Measurements from ENCODE around the gene ADH5. TPM values are rescaled to one million over a fixed set of nuclear protein-coding genes. Genes with fewer than 3 reads are reported as not detected.
"Not testable (repeated sequence)": the region's sequence is repeated elsewhere in the genome, so short reads cannot be mapped to it uniquely, and the experiment has no call there.

ADH5 gene
- total and polyA plus RNA-seq, 4 experiments from 2014 or later = 75.6 to 171 (median 111) TPM

DNA sequence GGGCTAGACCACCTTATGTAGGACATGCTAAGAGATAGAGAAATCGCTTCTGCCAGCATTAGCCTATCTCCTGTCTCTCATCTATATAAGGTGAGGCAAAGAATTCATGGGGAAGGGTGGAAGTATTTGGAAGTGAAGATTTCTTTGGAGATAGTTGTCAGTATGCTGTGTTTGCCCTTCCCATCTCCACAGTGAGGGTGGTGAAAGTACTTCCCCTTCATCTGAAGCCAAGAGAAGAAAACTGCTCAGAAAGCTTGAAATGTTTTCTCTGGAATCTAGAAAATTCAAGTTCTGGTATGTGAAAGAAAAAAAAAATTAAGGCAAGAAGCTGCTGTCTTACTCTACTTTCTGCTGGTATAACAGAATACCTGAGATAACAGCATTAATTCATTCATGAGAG lies 12.3 kb upstream of the ADH5 start:
- intact Hi-C loops (cut with micrococcal nuclease) = no loop called here
- H3K4me3 Mint-ChIP-seq = no peak overlapping the region
- CTCF ChIA-PET (ENCODE audit: partially characterized antibody) = interaction anchor here (1.3 to 1.4 kb wide), 2 partner anchors 10 to 45 kb away, joined by 3 to 4 read pairs; no protein-coding TSS in a partner anchor
- no peaks in the 10 kb centered on the region for H3K36me3 ChIP-seq (ENCODE audit: insufficient read depth, low read length)
- H3K36me3 Mint-ChIP-seq = peaks cover 0 to 7% of the 10 kb centered on the region in 2 donors
- no peak overlapping the region for H3K27ac Mint-ChIP-seq
- no peak for DNase-seq
- H3K27me3 Mint-ChIP-seq = peaks cover 1 to 3% of the 10 kb centered on the region in 2 donors
- H3K4me1 ChIP-seq (ENCODE audit: insufficient read depth, low read length) = no peaks in the 10 kb centered on the region
- peaks cover 0 to 4% (median 0%) of the 10 kb centered on the region in 8 donors for H3K9me3 Mint-ChIP-seq
- peaks cover 0 to 4% (median 3%) of the 10 kb centered on the region in 4 donors for H3K4me1 Mint-ChIP-seq
- no peak overlapping the region for H3K27ac ChIP-seq (ENCODE audit: low read depth, low read length)
- H3K4me3 ChIP-seq (ENCODE audit: low read length in 2 of 2) = no peak overlapping the region
- POLR2A ChIA-PET (ENCODE audit: partially characterized antibody) = interaction anchor here (1.1 kb wide), 1 partner anchor 10 kb away, joined by 3 read pairs; no protein-coding TSS in a partner anchor
- H3K27me3 ChIP-seq (ENCODE audit: insufficient read depth, low read length) = no peaks in the 10 kb centered on the region
- H3K9me3 ChIP-seq (ENCODE audit: control insufficient read depth in 1 of 2, low read length in 2 of 2) = no peaks in the 10 kb centered on the region

DNA sequence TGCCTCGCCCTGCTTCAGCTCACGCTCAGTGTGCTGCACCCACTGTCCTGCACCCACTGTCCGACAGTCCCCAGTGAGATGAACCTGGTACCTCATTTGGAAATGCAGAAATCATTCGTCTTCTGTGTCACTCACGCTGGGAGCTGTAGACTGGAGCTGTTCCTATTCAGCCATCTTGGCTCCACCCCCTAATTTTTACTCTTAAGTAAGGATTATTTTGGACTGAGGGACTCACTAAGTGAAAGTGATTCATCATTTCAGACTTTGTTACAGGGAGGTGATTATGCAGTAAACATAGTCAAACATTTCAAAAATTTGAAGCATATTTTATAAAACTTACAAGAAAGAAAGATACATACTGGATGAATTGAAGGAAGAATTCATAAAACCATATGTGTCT lies 11.2 kb upstream of the ADH5 start:
- H3K36me3 ChIP-seq (ENCODE audit: insufficient read depth, low read length); H3K9me3 ChIP-seq (ENCODE audit: control insufficient read depth in 1 of 2, low read length in 2 of 2); H3K4me3 Mint-ChIP-seq; H3K27ac ChIP-seq (ENCODE audit: low read depth, low read length); H3K9me3 Mint-ChIP-seq; DNase-seq; H3K27me3 Mint-ChIP-seq; H3K4me3 ChIP-seq (ENCODE audit: low read length in 2 of 2); H3K27me3 ChIP-seq (ENCODE audit: insufficient read depth, low read length); H3K36me3 Mint-ChIP-seq; intact Hi-C loops (cut with micrococcal nuclease); H3K4me1 ChIP-seq (ENCODE audit: insufficient read depth, low read length); H3K4me1 Mint-ChIP-seq: not testable (repeated sequence)
- ChIA-PET CTCF (ENCODE audit: partially characterized antibody) (interaction anchor here (1.3 to 1.4 kb wide), 2 partner anchors 9 to 44 kb away, joined by 3 to 4 read pairs; no protein-coding TSS in a partner anchor), POLR2A (ENCODE audit: partially characterized antibody) (interaction anchor here (1.1 kb wide), 1 partner anchor 9 kb away, joined by 3 read pairs; no protein-coding TSS in a partner anchor)
- H3K27ac Mint-ChIP-seq = peak overlapping the region in 1 of 7 donors; percentile 52

DNA sequence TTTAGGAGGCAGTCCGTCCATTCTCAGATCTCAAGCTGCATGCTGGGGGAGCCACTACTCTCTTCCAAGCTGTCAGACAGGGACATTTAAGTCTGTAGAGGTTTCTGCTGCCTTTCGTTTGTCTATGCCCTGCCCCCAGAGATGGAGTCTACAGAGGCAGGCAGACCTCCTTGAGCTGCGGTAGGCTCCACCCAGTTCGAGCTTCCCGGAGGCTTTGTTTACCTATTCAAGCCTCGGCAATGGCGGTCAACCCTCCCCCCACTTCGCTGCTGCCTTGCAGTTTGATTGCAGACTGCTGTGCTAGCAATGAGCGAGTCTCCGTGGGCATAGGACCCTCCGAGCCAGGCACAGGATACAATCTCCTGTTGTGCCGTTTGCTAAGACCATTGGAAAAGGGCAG lies 10.7 kb upstream of the ADH5 start:
- peaks cover 1 to 3% of the 10 kb centered on the region in 2 donors for H3K27me3 Mint-ChIP-seq
- H3K36me3 ChIP-seq (ENCODE audit: insufficient read depth, low read length) = no peaks in the 10 kb centered on the region
- H3K4me1 Mint-ChIP-seq = peaks cover 0 to 4% (median 3%) of the 10 kb centered on the region in 4 donors
- H3K27ac Mint-ChIP-seq = no peak overlapping the region
- H3K9me3 Mint-ChIP-seq = peaks cover 0 to 4% (median 0%) of the 10 kb centered on the region in 8 donors
- H3K9me3 ChIP-seq (ENCODE audit: control insufficient read depth in 1 of 2, low read length in 2 of 2) = no peaks in the 10 kb centered on the region
- intact Hi-C loops (cut with micrococcal nuclease) = no loop called here
- H3K36me3 Mint-ChIP-seq = peaks cover 0 to 7% of the 10 kb centered on the region in 2 donors
- ChIA-PET POLR2A (ENCODE audit: partially characterized antibody) (no interaction called here), CTCF (ENCODE audit: partially characterized antibody) (interaction anchor here (1.4 kb wide), 1 partner anchor 8 kb away, joined by 3 read pairs; no protein-coding TSS in a partner anchor)
- no peak for DNase-seq
- H3K27ac ChIP-seq (ENCODE audit: low read depth, low read length) = no peak overlapping the region
- H3K4me3 ChIP-seq (ENCODE audit: low read length in 2 of 2) = no peak overlapping the region
- H3K4me1 ChIP-seq (ENCODE audit: insufficient read depth, low read length) = no peaks in the 10 kb centered on the region
- H3K27me3 ChIP-seq (ENCODE audit: insufficient read depth, low read length) = no peaks in the 10 kb centered on the region
- H3K4me3 Mint-ChIP-seq = no peak overlapping the region

DNA sequence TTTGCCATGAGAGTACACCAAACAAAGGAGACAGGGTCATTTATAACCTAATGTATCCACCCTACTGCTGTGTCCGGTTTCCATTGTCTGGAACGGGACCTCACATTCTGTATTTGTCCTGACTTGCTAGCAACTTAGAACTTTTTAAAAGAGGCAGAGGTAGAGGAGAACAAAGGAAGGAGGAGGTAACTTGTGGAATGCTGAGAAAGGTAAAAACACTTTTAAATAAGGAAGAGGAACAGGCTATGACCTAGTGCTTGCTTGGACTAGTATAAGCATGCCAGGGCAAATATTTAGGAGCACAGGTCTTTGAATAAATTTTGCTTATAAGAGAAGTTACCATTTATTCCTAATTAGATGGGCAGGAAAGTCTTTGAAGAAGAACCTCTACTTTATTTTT lies 3.3 kb upstream of the ADH5 start:
- H3K9me3 ChIP-seq (ENCODE audit: control insufficient read depth in 1 of 2, low read length in 2 of 2); H3K4me3 Mint-ChIP-seq; H3K27ac ChIP-seq (ENCODE audit: low read depth, low read length); H3K27me3 ChIP-seq (ENCODE audit: insufficient read depth, low read length); POLR2A ChIA-PET (ENCODE audit: partially characterized antibody); H3K9me3 Mint-ChIP-seq; H3K36me3 ChIP-seq (ENCODE audit: insufficient read depth, low read length); intact Hi-C loops (cut with micrococcal nuclease); DNase-seq; H3K4me3 ChIP-seq (ENCODE audit: low read length in 2 of 2); H3K27me3 Mint-ChIP-seq: not testable (repeated sequence)
- peaks cover 26 to 49% (median 38%) of the 10 kb centered on the region in 4 donors for H3K4me1 Mint-ChIP-seq
- CTCF ChIA-PET (ENCODE audit: partially characterized antibody) = interaction anchor here (1.0 to 1.5 kb wide), 2 partner anchors 8 to 97 kb away, joined by 3 to 10 read pairs; partner anchors contain the start of gene METAP1
- H3K36me3 Mint-ChIP-seq = peaks cover 8 to 11% of the 10 kb centered on the region in 2 donors
- H3K27ac Mint-ChIP-seq = peak overlapping the region in 1 of 7 donors; percentile 76
- peaks cover 32% of the 10 kb centered on the region for H3K4me1 ChIP-seq (ENCODE audit: insufficient read depth, low read length)

DNA sequence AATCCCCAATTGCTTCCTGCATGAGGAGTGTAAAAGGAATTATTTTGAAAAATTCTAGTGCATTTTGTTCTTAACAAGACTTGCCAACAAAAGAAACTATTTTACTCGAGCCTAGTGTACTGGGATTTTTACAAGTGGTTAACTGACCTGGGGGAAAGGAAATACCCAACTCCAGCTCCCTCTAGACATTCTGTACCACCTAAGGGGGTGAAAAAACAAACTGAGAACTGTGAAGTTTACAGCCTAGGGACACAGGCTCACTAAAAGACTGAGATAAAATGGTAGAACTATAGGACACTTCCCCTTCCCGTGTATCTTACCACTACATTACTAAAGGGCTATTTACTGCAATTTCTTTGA lies 2.6 kb upstream of the ADH5 start:
- Mint-ChIP-seq H3K9me3 (no peaks in the 10 kb centered on the region), H3K27me3 (no peaks in the 10 kb centered on the region), H3K4me1 (peaks cover 29 to 55% (median 42%) of the 10 kb centered on the region in 4 donors), H3K36me3 (peaks cover 4 to 14% of the 10 kb centered on the region in 2 donors), H3K4me3 (peak overlapping the region in 1 of 8 donors; percentile 19), H3K27ac (peak overlapping the region in 3 of 7 donors; percentile 76 to 89 (median 77))
- H3K4me3 ChIP-seq (ENCODE audit: low read length in 2 of 2) = no peak overlapping the region
- H3K27ac ChIP-seq (ENCODE audit: low read depth, low read length) = no peak overlapping the region
- H3K27me3 ChIP-seq (ENCODE audit: insufficient read depth, low read length) = no peaks in the 10 kb centered on the region
- intact Hi-C loops (cut with micrococcal nuclease) = no loop called here
- no peak for DNase-seq
- H3K36me3 ChIP-seq (ENCODE audit: insufficient read depth, low read length) = no peaks in the 10 kb centered on the region
- no peaks in the 10 kb centered on the region for H3K9me3 ChIP-seq (ENCODE audit: control insufficient read depth in 1 of 2, low read length in 2 of 2)
- H3K4me1 ChIP-seq (ENCODE audit: insufficient read depth, low read length) = peaks cover 38% of the 10 kb centered on the region
- CTCF ChIA-PET (ENCODE audit: partially characterized antibody) = interaction anchor here (0.7 to 1.5 kb wide), 4 partner anchors 9 to 948 kb away, joined by 3 to 10 read pairs (median 3); partner anchors contain the start of genes METAP1 and STPG2
- POLR2A ChIA-PET (ENCODE audit: partially characterized antibody) = interaction anchor here (0.8 kb wide), 1 partner anchor 9 kb away, joined by 3 read pairs; no protein-coding TSS in a partner anchor

DNA sequence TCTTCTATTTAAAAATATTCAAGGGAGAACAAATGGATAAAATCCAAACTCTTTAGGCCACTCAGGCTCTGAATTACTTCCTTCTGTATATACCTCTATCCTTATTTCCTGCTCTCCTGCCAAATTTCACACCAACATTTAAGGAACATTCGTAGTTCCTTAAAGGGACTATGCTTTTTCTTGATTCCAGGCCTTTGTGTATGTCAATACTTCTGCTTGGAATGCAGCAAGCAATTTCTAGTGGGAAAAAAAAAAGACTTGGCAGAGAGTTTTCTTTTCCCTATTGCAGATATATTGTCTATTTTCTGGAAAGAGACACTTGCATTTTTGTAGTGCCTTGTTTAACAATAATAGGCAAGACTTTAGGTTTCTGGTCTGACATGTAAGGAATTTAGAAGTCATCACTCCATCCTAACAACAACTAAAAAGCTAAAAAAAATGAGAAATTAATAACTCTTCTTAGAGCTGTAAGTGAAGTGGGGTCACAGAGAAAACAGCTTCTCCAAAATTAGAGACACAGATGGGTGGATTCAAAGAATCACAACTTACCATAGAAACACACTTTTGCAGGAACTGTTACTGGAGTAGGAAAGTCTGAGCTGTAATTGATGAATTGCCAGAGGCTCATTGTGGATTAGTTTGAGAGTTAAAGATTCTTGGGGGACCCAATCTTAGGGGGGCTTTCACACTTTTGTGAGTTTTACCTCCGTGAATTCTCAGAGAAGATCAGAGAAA lies 2.1 kb upstream of the ADH5 start:
- no peak for DNase-seq
- POLR2A ChIA-PET (ENCODE audit: partially characterized antibody) = interaction anchor here (0.8 kb wide), 1 partner anchor 10 kb away, joined by 3 read pairs; no protein-coding TSS in a partner anchor
- Histone ChIP-seq H3K27ac (ENCODE audit: low read depth, low read length) (no peak overlapping the region), H3K4me1 (ENCODE audit: insufficient read depth, low read length) (peaks cover 39% of the 10 kb centered on the region), H3K36me3 (ENCODE audit: insufficient read depth, low read length) (no peaks in the 10 kb centered on the region), H3K9me3 (ENCODE audit: control insufficient read depth in 1 of 2, low read length in 2 of 2) (no peaks in the 10 kb centered on the region), H3K4me3 (ENCODE audit: low read length in 2 of 2) (no peak overlapping the region), H3K27me3 (ENCODE audit: insufficient read depth, low read length) (no peaks in the 10 kb centered on the region)
- H3K27ac Mint-ChIP-seq = peak overlapping the region; percentile 23 to 89 (median 77)
- peaks cover 4 to 14% of the 10 kb centered on the region in 2 donors for H3K36me3 Mint-ChIP-seq
- H3K9me3 Mint-ChIP-seq = no peaks in the 10 kb centered on the region
- intact Hi-C loops (cut with micrococcal nuclease) = no loop called here
- peak overlapping the region in 7 of 8 donors; percentile 19 to 82 (median 46) for H3K4me3 Mint-ChIP-seq
- CTCF ChIA-PET (ENCODE audit: partially characterized antibody) = interaction anchor here (0.7 to 1.5 kb wide), 4 partner anchors 9 to 948 kb away, joined by 3 to 10 read pairs (median 3); partner anchors contain the start of genes METAP1 and STPG2
- H3K27me3 Mint-ChIP-seq = no peaks in the 10 kb centered on the region
- H3K4me1 Mint-ChIP-seq = peaks cover 29 to 58% (median 43%) of the 10 kb centered on the region in 4 donors

DNA sequence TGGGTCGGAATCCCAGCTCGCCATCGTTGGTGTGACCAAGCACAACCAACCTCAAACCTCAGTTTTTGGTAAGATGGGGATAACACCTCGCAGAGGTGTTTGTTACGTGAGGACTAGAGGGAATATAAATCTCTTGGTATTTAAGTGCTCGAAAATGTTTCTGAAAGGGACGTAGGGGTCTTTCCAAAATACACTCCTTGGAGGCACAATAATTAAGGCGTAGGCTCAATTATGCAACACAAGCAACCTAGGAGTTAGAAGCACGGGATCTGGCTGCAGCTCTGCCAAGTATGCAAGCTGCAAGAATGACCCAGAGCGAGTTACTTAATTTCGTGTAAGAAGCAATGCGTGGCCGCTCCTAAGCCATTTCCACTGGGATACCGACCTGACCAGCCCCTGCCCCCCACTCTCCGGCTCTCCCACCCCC lies 552 bp downstream of the ADH5 start:
- H3K27ac ChIP-seq (ENCODE audit: low read depth, low read length) = peak overlapping the region; percentile 77
- H3K4me3 Mint-ChIP-seq = peak overlapping the region; percentile 92 to 99 (median 98)
- H3K9me3 ChIP-seq (ENCODE audit: control insufficient read depth in 1 of 2, low read length in 2 of 2) = no peaks in the 10 kb centered on the region
- ChIA-PET POLR2A (ENCODE audit: partially characterized antibody) (interaction anchor here (0.7 to 3.7 kb wide), 19 partner anchors 9 to 945 kb away, joined by 3 to 80 read pairs (median 9); partner anchors contain the start of genes DNAJB14, EIF4E, METAP1 and RAP1GDS1), CTCF (ENCODE audit: partially characterized antibody) (interaction anchor here (0.8 to 5.5 kb wide), 3 partner anchors 32 to 159 kb away, joined by 5 to 40 read pairs (median 10); partner anchors contain the start of genes EIF4E and METAP1)
- H3K9me3 Mint-ChIP-seq = no peaks in the 10 kb centered on the region
- peaks cover 39% of the 10 kb centered on the region for H3K4me1 ChIP-seq (ENCODE audit: insufficient read depth, low read length)
- peaks cover 16 to 39% of the 10 kb centered on the region in 2 donors for H3K36me3 Mint-ChIP-seq
- H3K4me3 ChIP-seq (ENCODE audit: low read length in 2 of 2) = peak overlapping the region; percentile 25 to 73
- intact Hi-C loops (cut with micrococcal nuclease) = loop anchor here (1.0 kb wide), 7 partner anchors 32 to 945 kb away; partner anchors contain the start of genes METAP1, STPG2 and TRMT10A
- no peaks in the 10 kb centered on the region for H3K27me3 ChIP-seq (ENCODE audit: insufficient read depth, low read length)
- peaks cover 36 to 71% (median 55%) of the 10 kb centered on the region in 4 donors for H3K4me1 Mint-ChIP-seq
- no peaks in the 10 kb centered on the region for H3K27me3 Mint-ChIP-seq
- H3K36me3 ChIP-seq (ENCODE audit: insufficient read depth, low read length) = peaks cover 22% of the 10 kb centered on the region
- peak in 4 of 5 donors; percentile 7 to 52 (median 10) for DNase-seq
- H3K27ac Mint-ChIP-seq = peak overlapping the region; percentile 89 to 99 (median 98)

All from CD4-positive, alpha-beta memory T cell (primary cell).